ENCODE data around the gene TCERG1. TPM values are rescaled to one million over a fixed set of nuclear protein-coding genes. Genes with fewer than 3 reads are reported as not detected.

Gene TCERG1
- total RNA-seq, 4 donors from 2014 or later = 47.0 to 127 (median 58.4) TPM

Small RNAs within 50 kb of the gene (small RNA-seq; reads per million reads assigned to genes)
- not detected for gene RF02271

Other genes with a start within 250 kb of the TCERG1 start
- 10 to 100 TPM; 14.9 to 38.9 (median 17.3) TPM for gene RBM27, start 243.7 kb upstream of the TCERG1 start, total RNA-seq
- gene POU4F3, start 108.5 kb upstream of the TCERG1 start, total RNA-seq = under 1 TPM in 1 of 4 donors, not detected in 3; 0.32 TPM
- not detected for gene GPR151, start 68.9 kb downstream of the TCERG1 start, total RNA-seq